Stimulated activated CD4-positive, alpha-beta T cell treated with anti-CD3 and anti-CD28 coated beads, TNF-alpha, amount 100 ng/mL, for 48 hours (primary cell): Measurements from ENCODE around the gene NEXN.
"Not testable (repeated sequence)": the region's sequence is repeated elsewhere in the genome, so short reads cannot be mapped to it uniquely, and the experiment has no call there.

ENCODE experiments used
- DNase-seq, 3 donors: peaks; one replicate each; pipeline ENCODE4 v3.0.0-alpha.2; 2020; ENCODE audit warnings: low read depth in 3 of 3

NEXN gene

GRCh38 chr1:77906019-77906545 is 17.7 kb downstream of the NEXN start:
- no peak for DNase-seq

- no peak for DNase-seq
These were observed 18.2 kb downstream of the NEXN start for GRCh38 chr1:77906624-77907023.

GRCh38 chr1:77910116-77910515 is 21.7 kb downstream of the NEXN start:
- DNase-seq = no peak

- not testable (repeated sequence) for DNase-seq
These were observed 30.5 kb downstream of the NEXN start for GRCh38 chr1:77918918-77919317.

- DNase-seq = no peak
These were observed 37.1 kb downstream of the NEXN start for GRCh38 chr1:77925518-77925917.

GRCh38 chr1:77925956-77926355 is 37.5 kb downstream of the NEXN start:
- DNase-seq = no peak

GRCh38 chr1:77926561-77927357 is 38.3 kb downstream of the NEXN start:
- DNase-seq = no peak

- DNase-seq = no peak
These were observed 39.0 kb downstream of the NEXN start for GRCh38 chr1:77927414-77927813.

- no peak for DNase-seq
These were observed 41.4 kb downstream of the NEXN start for GRCh38 chr1:77929806-77930205.

- no peak for DNase-seq
These were observed 50.2 kb downstream of the NEXN start for GRCh38 chr1:77938651-77939050.

GRCh38 chr1:77940921-77941570 is 52.6 kb downstream of the NEXN start:
- DNase-seq = no peak

- DNase-seq = no peak
These were observed 54.1 kb downstream of the NEXN start for GRCh38 chr1:77942400-77943140.

- DNase-seq = no peak
These were observed 56.9 kb downstream of the NEXN start for GRCh38 chr1:77945345-77945744.

- no peak for DNase-seq
These were observed 60.5 kb downstream of the NEXN start for GRCh38 chr1:77948841-77949424.

- DNase-seq = no peak
These were observed 62.4 kb downstream of the NEXN start for GRCh38 chr1:77950873-77951272.

- DNase-seq = no peak
These were observed 62.9 kb downstream of the NEXN start for GRCh38 chr1:77951328-77951727.

- no peak for DNase-seq
These were observed 65.5 kb downstream of the NEXN start for GRCh38 chr1:77953907-77954306.

- no peak for DNase-seq
These were observed 66.1 kb downstream of the NEXN start for GRCh38 chr1:77954521-77954920.

GRCh38 chr1:77955709-77956108 is 67.3 kb downstream of the NEXN start:
- no peak for DNase-seq

- no peak for DNase-seq
These were observed 68.0 kb downstream of the NEXN start for GRCh38 chr1:77956464-77956863.

- DNase-seq = no peak
These were observed 70.0 kb downstream of the NEXN start for GRCh38 chr1:77958391-77958790.

- no peak for DNase-seq
These were observed 70.4 kb downstream of the NEXN start for GRCh38 chr1:77958850-77959249.
